Subcutaneous adipose tissue (tissue), 4 donors: Measurements from ENCODE around the gene PPP2R2D. TPM values are rescaled to one million over a fixed set of nuclear protein-coding genes. Genes with fewer than 3 reads are reported as not detected.

ENCODE experiments used
- total RNA-seq, 4 donors: library from RNA; depleted of rRNA; stranded (reverse); fragments of >200 nt; gene quantifications; one replicate each; pipeline ENCODE4 v1.1.0, GENCODE V29; 2016
- TF ChIP-seq, protein P1 (sequence below): fragments of 450-650 bp; IDR thresholded peaks from one replicate; pipeline ENCODE4 v1.5.1; 2016; ENCODE audit warnings: low read depth, mild to moderate bottlenecking, control low read depth, antibody characterized with exemption, moderate library complexity

PPP2R2D gene
- total RNA-seq, 4 donors from 2014 or later, result 27.5 to 41.4 (median 29.5) TPM

DNA sequence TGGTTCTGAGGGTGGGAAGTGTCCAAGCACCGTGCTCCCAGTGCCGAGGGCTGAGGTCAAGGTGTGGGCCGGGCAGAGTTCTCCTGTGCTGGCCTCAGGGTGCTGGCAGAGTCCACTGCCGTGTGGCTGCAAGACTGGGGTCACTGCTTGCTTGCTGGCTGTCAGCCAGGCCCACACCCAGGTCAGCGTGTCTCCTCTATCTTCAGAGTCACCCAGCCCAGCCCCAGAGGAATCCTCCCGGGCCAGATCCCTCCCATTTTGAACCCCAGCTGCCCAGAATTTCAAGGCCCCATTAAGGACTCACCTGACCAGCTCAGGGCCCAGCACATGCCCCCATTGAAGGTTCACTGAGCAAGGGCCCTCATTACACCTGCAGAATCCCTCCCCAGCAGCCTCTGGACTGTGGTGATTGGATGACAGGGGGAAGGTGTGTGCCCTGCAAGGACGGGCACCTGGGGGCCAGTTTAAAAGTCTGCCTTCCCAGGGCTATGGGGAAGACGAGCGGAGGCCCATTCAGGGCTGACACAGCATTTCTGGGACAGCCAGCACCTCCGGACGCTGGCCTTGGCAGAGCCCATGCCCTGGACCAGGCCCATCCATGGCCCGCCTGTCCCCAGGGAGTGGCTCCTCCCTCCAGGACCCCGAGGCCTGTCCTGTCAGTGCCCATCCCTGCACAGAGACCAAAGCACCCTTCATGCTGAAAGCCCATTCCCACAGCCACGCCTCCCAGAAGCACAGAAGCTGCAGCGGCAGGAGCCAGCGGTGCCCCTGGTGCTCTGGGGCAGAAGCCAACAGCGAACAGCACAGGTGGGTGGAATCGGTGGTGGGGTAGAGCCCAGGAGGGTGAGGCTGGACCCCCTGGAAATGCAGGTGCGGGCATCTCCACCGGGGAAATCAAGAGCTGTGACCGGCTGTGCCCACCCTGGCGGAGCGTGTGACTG is 45.1 kb upstream of the PPP2R2D start:
- TF ChIP-seq, protein P1, sequence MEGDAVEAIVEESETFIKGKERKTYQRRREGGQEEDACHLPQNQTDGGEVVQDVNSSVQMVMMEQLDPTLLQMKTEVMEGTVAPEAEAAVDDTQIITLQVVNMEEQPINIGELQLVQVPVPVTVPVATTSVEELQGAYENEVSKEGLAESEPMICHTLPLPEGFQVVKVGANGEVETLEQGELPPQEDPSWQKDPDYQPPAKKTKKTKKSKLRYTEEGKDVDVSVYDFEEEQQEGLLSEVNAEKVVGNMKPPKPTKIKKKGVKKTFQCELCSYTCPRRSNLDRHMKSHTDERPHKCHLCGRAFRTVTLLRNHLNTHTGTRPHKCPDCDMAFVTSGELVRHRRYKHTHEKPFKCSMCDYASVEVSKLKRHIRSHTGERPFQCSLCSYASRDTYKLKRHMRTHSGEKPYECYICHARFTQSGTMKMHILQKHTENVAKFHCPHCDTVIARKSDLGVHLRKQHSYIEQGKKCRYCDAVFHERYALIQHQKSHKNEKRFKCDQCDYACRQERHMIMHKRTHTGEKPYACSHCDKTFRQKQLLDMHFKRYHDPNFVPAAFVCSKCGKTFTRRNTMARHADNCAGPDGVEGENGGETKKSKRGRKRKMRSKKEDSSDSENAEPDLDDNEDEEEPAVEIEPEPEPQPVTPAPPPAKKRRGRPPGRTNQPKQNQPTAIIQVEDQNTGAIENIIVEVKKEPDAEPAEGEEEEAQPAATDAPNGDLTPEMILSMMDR, result no peak

DNA sequence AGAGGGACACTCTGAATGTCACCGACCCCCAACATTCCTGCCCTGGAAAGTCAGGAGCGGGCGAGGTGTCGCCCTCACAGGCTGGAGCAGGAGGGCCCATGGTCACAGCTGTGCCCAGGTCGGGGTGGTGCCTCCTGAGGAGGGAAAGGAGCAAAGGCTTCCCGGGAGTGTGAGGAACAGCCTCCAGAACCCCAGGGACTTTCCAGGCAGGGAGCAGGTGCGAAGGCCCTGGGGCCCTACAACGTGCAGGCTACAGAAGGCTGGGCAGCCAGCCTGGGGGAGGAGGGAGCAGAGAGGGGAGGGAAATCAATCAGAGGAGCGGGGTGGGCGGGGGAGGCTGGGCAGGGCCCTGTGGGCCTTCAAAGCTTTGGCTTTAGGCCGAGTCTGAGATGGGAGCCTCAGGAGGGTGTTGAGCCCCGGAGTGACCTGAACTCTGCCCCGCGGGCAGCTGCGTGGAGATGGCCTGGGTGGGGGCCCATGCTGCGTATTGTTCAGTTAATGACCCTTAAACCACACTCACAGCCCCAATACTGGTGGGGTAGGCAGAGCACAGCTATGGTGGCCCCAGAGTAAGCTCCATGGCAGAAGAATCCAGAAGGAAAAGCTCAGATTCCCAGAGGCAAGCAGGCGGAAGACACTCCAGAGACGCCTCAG is 44.2 kb upstream of the PPP2R2D start:
- TF ChIP-seq, protein P1, result no peak

DNA sequence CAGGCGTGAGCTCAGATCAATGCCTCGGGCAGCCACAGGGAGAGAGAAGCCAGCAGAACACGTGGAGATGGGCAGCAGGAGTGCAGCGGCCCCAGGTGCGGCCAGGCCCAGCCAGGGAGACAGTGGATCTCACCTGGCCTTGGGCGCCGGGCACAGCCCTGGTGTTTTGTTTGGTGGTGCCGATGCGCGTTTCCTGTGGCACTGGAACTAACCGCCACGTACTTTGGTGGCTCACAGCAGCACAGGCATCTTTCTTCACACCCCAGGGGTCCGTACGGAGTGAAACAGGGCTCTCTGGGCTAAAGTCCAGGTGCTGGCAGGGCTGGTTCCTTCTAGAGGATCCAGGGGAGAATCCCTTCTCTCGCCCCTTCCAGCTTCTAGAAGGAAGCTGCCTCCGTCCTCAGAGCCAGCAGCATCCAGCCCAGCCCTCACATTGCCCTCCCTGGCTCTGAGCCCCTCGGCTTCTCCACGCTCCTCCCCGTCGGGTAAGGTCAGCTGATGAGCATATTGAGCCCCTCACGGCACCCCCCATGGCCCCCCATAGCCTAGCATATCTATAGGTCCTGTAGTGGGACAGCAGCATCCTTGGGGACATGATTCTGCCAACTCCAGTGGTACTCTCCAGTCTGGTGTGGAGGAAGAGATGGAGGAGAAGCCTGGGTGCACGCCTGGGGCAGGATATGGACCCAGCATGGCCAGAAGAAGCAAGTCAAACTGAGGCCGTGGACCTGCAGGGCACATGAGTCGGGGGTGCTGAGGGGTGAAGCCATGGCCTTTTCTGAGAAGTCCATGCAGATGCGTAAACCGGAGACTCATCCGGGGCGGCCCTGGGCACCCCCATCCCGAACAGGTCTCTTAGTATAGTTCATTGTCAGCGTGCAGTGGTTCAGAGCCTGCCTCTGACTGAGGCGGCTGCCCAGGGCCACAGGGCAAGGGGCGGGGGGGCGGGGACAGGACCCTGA is 43.4 kb upstream of the PPP2R2D start:
- TF ChIP-seq, protein P1, result no peak

DNA sequence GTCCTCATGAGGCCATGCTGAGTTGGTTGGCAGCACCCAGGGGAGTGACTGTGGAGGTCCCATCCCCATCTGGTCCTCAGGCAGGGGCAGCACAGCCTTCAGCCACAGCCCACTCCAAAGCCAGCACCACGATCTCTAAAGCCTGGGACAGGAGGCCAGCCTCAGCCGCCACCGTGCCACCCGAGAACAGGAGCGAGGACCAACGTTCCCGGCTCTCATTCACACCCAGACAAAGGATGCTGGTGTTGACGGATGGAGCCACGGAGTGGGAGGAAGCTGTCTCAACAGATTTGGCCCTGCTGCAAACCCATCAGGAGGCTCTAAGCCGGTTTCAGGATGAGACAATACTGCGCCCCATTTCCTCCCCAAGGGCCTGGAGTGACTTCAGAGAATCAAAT is 42.7 kb upstream of the PPP2R2D start:
- TF ChIP-seq, protein P1, result no peak

DNA sequence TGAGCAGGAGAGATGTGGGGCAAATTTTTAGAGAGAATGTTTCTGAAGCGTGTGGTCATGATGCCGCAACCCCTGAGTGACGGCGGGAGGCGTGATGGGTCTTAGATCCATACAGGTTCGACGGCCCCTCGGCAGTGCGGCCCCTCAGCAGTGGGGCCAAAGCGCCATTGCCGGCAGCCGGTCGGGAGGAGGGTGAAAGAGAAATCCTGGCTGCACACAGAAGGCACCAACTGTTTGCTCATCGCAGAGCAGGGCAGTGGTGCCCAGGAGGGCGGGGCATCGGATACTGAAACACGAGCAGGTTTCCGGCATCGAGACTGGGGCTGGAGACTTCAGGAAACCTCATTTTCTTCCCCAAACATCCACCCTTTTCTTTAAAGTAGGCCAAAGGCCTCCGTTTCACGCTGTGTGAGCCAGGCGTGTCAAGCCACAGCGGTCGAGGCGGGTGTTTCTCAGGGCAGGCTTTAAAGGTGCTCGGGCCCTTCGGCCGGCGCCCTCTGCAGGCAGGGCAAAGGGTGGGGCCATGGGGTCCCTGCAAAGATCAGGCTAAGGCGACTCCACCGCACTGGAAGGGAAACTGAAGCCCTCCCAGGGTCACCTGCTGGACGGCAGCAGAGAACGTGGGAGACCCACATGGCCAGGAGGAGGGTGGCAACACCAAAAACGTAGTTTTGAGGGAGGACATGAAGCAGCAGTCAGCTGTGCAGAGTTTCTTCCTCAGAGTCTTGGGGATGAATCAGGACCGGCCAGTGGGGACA is 42.0 kb upstream of the PPP2R2D start:
- TF ChIP-seq, protein P1, result no peak

DNA sequence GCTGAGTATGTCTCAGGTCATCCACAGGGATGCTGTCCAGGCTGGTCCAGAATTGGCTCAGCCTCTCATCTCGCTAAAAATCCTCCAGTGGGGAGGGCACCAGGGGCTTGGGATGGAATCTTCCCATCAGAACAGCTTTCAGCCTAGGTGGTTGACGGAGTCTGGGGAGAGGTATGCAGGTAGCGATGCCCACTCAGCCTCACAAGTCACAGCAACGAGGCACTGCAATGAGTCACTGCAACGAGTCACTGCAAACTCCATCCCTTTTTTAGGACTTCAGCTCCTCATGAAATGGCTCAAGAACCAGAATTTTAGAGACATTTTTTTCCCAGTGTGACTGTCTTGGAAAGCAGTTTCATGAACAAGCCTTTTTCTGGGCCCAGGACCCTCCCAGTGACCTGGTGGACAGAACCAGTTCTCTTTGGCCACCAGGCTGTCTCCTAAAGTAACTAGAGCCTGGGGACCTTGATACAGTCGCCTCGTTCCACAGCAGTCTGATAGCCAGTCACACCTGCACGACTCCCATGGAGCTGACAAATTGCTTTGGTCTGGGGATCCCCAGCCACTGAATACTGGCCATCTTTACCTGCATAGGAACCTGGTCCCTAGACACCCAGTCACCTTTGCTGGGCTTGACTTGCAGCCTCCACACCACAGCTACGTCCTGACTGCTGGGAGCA is 41.3 kb upstream of the PPP2R2D start:
- TF ChIP-seq, protein P1, result no peak
